ENCODE measurements around the gene MRPL49.

Gene MRPL49

DNA sequence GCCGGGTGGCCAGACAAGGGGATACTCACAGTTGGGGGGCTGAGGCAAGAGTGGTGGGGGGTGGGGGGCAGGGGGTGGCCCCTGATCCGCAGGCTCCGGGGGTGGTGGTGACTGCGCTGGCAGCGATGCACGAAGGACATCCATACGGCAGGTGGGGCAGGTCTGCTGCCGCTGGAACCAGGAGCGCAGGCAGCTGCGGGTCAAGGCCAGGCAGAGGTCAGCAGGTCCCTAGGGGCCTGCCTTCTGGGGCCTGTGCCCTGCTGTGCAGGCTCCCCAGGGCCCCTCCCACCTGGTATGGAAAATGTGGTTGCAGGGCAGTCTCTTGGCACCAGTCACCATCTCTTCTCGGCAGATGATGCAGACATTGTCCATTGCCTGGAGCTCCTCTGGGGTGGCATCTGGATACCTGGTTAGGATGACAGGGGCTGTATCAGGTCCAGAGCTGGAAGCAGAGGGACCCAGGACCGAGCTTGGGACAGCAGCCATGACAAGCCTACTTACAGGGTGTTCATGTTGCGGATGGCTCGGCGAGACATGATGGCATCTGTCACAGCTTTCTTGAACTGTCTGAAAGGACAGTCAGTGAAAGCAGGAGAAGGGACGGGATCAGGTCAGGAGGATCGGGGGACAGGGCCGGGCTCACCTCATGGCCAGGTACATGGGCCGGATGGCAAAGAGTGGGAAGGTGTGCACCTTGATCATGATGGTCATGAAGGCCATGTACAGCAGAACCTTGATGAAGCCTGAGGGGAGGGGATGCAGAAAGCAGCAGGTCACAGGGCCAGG is 8.7 kb downstream of the MRPL49 start:
- TF ChIP-seq, protein P1, sequence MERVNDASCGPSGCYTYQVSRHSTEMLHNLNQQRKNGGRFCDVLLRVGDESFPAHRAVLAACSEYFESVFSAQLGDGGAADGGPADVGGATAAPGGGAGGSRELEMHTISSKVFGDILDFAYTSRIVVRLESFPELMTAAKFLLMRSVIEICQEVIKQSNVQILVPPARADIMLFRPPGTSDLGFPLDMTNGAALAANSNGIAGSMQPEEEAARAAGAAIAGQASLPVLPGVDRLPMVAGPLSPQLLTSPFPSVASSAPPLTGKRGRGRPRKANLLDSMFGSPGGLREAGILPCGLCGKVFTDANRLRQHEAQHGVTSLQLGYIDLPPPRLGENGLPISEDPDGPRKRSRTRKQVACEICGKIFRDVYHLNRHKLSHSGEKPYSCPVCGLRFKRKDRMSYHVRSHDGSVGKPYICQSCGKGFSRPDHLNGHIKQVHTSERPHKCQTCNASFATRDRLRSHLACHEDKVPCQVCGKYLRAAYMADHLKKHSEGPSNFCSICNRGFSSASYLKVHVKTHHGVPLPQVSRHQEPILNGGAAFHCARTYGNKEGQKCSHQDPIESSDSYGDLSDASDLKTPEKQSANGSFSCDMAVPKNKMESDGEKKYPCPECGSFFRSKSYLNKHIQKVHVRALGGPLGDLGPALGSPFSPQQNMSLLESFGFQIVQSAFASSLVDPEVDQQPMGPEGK (CRISPR knock-in tag; IDR thresholded peaks at IDR 0.05; ENCODE audit: borderline replicate concordance): no peak
- TF ChIP-seq ZNF565 (CRISPR knock-in tag; conservative IDR thresholded peaks at IDR 0.05; ENCODE audit: low read depth) (no peak), ZFP3 (CRISPR knock-in tag; IDR thresholded peaks at IDR 0.05) (no peak), ARNTL (CRISPR knock-in tag; IDR thresholded peaks at IDR 0.05; ENCODE audit: borderline replicate concordance, low read depth) (no peak), OSR1 (CRISPR knock-in tag; IDR thresholded peaks at IDR 0.05) (no peak), RARB (CRISPR knock-in tag; IDR thresholded peaks at IDR 0.05) (no peak), TOX (CRISPR knock-in tag; IDR thresholded peaks at IDR 0.05; ENCODE audit: borderline replicate concordance) (no peak), SNAI2 (CRISPR knock-in tag; IDR thresholded peaks at IDR 0.05) (no peak)
- ATAC-seq: no peak

DNA sequence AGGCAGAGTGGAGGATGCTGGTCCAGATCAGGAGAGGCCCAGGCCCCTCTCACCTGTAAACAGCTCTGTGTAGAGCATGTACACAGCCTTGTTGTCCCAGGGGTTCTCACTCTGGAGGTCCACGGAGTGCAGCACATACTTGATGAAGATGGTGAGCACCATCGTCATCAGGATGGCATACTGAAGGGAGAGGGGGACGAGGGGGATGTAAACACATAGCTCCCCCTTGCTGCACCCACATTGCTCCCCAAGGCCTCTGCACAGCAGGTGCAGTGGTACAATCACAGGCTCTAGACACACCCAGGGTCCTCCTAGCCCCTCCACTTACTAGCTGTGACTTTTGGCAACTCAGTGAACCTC is 9.3 kb downstream of the MRPL49 start:
- no peak for ATAC-seq
- TF ChIP-seq ZFP3 (CRISPR knock-in tag; IDR thresholded peaks at IDR 0.05) (no peak), TCF4 (CRISPR knock-in tag; IDR thresholded peaks at IDR 0.05; ENCODE audit: borderline replicate concordance) (no peak), RARB (CRISPR knock-in tag; IDR thresholded peaks at IDR 0.05) (no peak), ISL1 (CRISPR knock-in tag; IDR thresholded peaks at IDR 0.05) (no peak), ZNF565 (CRISPR knock-in tag; conservative IDR thresholded peaks at IDR 0.05; ENCODE audit: low read depth) (no peak), ZNF70 (CRISPR knock-in tag; IDR thresholded peaks at IDR 0.05) (no peak), OSR1 (CRISPR knock-in tag; IDR thresholded peaks at IDR 0.05) (no peak), CSDC2 (CRISPR knock-in tag; IDR thresholded peaks at IDR 0.05) (no peak), ARNTL (CRISPR knock-in tag; IDR thresholded peaks at IDR 0.05; ENCODE audit: borderline replicate concordance, low read depth) (no peak), BACH2 (CRISPR knock-in tag; IDR thresholded peaks at IDR 0.05; ENCODE audit: borderline replicate concordance) (no peak), TOX (CRISPR knock-in tag; IDR thresholded peaks at IDR 0.05; ENCODE audit: borderline replicate concordance) (no peak), SNAI2 (CRISPR knock-in tag; IDR thresholded peaks at IDR 0.05) (no peak), ESRRG (CRISPR knock-in tag; IDR thresholded peaks at IDR 0.05) (no peak)
- TF ChIP-seq, protein P2, sequence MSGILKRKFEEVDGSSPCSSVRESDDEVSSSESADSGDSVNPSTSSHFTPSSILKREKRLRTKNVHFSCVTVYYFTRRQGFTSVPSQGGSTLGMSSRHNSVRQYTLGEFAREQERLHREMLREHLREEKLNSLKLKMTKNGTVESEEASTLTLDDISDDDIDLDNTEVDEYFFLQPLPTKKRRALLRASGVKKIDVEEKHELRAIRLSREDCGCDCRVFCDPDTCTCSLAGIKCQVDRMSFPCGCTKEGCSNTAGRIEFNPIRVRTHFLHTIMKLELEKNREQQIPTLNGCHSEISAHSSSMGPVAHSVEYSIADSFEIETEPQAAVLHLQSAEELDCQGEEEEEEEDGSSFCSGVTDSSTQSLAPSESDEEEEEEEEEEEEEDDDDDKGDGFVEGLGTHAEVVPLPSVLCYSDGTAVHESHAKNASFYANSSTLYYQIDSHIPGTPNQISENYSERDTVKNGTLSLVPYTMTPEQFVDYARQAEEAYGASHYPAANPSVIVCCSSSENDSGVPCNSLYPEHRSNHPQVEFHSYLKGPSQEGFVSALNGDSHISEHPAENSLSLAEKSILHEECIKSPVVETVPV (CRISPR knock-in tag; IDR thresholded peaks at IDR 0.05): no peak
- TF ChIP-seq, protein P1 (CRISPR knock-in tag; IDR thresholded peaks at IDR 0.05; ENCODE audit: borderline replicate concordance): no peak

DNA sequence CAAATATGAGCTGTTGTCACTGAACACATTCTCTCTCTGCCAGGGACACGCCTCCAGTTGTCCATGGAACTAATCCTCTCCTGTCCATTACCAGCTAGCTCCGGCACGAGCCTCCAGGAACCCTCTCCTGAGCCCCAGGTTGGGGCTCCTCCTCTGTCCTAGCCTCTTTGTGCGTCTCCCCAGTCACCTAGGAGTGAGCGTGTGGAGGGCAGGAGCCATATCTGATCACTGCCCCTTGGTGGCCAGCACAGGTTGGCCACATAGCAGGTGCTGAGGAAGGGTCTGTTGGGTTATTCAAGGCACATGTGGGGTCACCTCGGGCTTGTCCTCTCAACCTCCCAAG is 9.7 kb downstream of the MRPL49 start:
- TF ChIP-seq CREB5 (CRISPR knock-in tag; IDR thresholded peaks at IDR 0.05; ENCODE audit: low read depth) (no peak), ZC3H10 (CRISPR knock-in tag; IDR thresholded peaks at IDR 0.05) (no peak), RARB (CRISPR knock-in tag; IDR thresholded peaks at IDR 0.05) (no peak), ISL1 (CRISPR knock-in tag; IDR thresholded peaks at IDR 0.05) (no peak), SNAI2 (CRISPR knock-in tag; IDR thresholded peaks at IDR 0.05) (no peak), TOX (CRISPR knock-in tag; IDR thresholded peaks at IDR 0.05; ENCODE audit: borderline replicate concordance) (no peak), ESRRG (CRISPR knock-in tag; IDR thresholded peaks at IDR 0.05) (no peak), CSDC2 (CRISPR knock-in tag; IDR thresholded peaks at IDR 0.05) (no peak), ZNF8 (CRISPR knock-in tag; IDR thresholded peaks at IDR 0.05) (no peak)
- ATAC-seq: no peak

- ATAC-seq: no peak
- TF ChIP-seq CSDC2 (CRISPR knock-in tag; IDR thresholded peaks at IDR 0.05): no peak
- TF ChIP-seq ZFP3 (CRISPR knock-in tag; IDR thresholded peaks at IDR 0.05): no peak
- no peak for TF ChIP-seq SNAI2 (CRISPR knock-in tag; IDR thresholded peaks at IDR 0.05)
- no peak for TF ChIP-seq TCF4 (CRISPR knock-in tag; IDR thresholded peaks at IDR 0.05; ENCODE audit: borderline replicate concordance)
- no peak for TF ChIP-seq ZNF565 (CRISPR knock-in tag; conservative IDR thresholded peaks at IDR 0.05; ENCODE audit: low read depth)
- TF ChIP-seq ZFP30 (CRISPR knock-in tag; IDR thresholded peaks at IDR 0.05): no peak
- no peak for TF ChIP-seq ESRRG (CRISPR knock-in tag; IDR thresholded peaks at IDR 0.05)
- no peak for TF ChIP-seq PPARA (CRISPR knock-in tag; IDR thresholded peaks at IDR 0.05; ENCODE audit: borderline replicate concordance)
- no peak for TF ChIP-seq BACH2 (CRISPR knock-in tag; IDR thresholded peaks at IDR 0.05; ENCODE audit: borderline replicate concordance)
- no peak for TF ChIP-seq POU6F1 (CRISPR knock-in tag; IDR thresholded peaks at IDR 0.05; ENCODE audit: borderline replicate concordance, low read depth)
- TF ChIP-seq, protein P1 (CRISPR knock-in tag; IDR thresholded peaks at IDR 0.05; ENCODE audit: borderline replicate concordance): no peak
- no peak for TF ChIP-seq RARB (CRISPR knock-in tag; IDR thresholded peaks at IDR 0.05)
Measured at GRCh38 chr11:65132238-65132987, 10.3 kb downstream of the MRPL49 start.
